Lower lobe of right lung (tissue), 2 donors: ENCODE measurements around the gene GNB5. TPM values are rescaled to one million over a fixed set of nuclear protein-coding genes. Genes with fewer than 3 reads are reported as not detected.

Source experiments
- ATAC-seq, 2 donors: fragments of 200-7000 bp; cut with Tn5 transposase; one replicate each; pipeline ENCODE4 v1.9.1; 2020 to 2022; ENCODE audit warnings: mild to moderate bottlenecking in 2 of 2, moderate library complexity in 2 of 2
- DNase-seq: peaks from one replicate; pipeline ENCODE4 v3.0.0-alpha.2; 2020
- H3K27ac ChIP-seq: fragments of 200-600 bp; one replicate; pipeline ENCODE4 v1.8.0; 2022
- H3K27me3 ChIP-seq: fragments of 200-600 bp; one replicate; pipeline ENCODE4 v1.8.0; 2022; ENCODE audit warnings: low read depth
- H3K36me3 ChIP-seq: fragments of 200-600 bp; one replicate; pipeline ENCODE4 v1.8.0; 2022; ENCODE audit warnings: mild to moderate bottlenecking
- H3K4me1 ChIP-seq: fragments of 200-600 bp; one replicate; pipeline ENCODE4 v1.8.0; 2022
- H3K4me3 ChIP-seq: fragments of 200-600 bp; one replicate; pipeline ENCODE4 v1.8.0; 2022; ENCODE audit warnings: mild to moderate bottlenecking
- H3K9me3 ChIP-seq: fragments of 200-600 bp; one replicate; pipeline ENCODE4 v1.8.0; 2022
- intact Hi-C: fragments of 100-400 bp; cut with DNase I; formaldehyde crosslinking; loops from one replicate; pipeline ENCODE4 v1.11.0; 2022
- total RNA-seq: library from RNA; stranded (reverse); fragmentation: NEBNext Ultra II Directional; extraction: Animal tissue kit (Norgen Biotek cat#: 25700); gene quantifications from one replicate; pipeline ENCODE4 v1.2.1, GENCODE V29; 2021
- TF ChIP-seq, protein P1 (sequence below): fragments of 200-600 bp; IDR thresholded peaks from one replicate; pipeline ENCODE4 v1.8.0; 2022; ENCODE audit warnings: antibody characterized with exemption, mild to moderate bottlenecking
- donor health status: DM: no; HTN: yes; CAD: no; lungs with severe emphysema.

GNB5 gene
- total RNA-seq, 1 donor from 2014 or later: 14.1 TPM

DNA sequence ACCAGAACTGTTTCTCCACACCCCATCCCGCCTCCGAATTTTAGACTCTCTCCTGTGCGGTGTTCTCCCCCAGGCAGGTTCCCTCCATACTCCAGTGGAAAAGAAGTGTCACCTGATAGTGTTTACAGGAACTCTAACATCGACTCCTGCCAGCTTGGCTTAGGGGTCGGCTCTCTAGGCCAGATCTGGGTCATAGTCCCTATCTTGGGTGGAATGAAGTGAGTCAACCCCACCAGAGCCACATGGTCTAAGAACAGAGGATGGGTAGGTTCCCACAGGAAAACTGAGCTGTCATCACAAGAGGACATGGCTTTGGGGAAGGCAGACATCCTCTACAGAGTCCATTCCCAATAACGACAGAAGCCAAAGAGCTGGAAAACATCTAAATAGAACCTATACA lies 84.6 kb downstream of the GNB5 start:
- intact Hi-C loops: no loop called here
- ATAC-seq: no peak
- Histone ChIP-seq H3K36me3 (no peaks in the 10 kb centered on the region), H3K4me3 (no peak overlapping the region), H3K27me3 (peaks cover 14% of the 10 kb centered on the region), H3K27ac (no peak overlapping the region), H3K4me1 (peaks cover 4% of the 10 kb centered on the region), H3K9me3 (no peaks in the 10 kb centered on the region)
- TF ChIP-seq, protein P1, sequence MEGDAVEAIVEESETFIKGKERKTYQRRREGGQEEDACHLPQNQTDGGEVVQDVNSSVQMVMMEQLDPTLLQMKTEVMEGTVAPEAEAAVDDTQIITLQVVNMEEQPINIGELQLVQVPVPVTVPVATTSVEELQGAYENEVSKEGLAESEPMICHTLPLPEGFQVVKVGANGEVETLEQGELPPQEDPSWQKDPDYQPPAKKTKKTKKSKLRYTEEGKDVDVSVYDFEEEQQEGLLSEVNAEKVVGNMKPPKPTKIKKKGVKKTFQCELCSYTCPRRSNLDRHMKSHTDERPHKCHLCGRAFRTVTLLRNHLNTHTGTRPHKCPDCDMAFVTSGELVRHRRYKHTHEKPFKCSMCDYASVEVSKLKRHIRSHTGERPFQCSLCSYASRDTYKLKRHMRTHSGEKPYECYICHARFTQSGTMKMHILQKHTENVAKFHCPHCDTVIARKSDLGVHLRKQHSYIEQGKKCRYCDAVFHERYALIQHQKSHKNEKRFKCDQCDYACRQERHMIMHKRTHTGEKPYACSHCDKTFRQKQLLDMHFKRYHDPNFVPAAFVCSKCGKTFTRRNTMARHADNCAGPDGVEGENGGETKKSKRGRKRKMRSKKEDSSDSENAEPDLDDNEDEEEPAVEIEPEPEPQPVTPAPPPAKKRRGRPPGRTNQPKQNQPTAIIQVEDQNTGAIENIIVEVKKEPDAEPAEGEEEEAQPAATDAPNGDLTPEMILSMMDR: no peak
- no peak for DNase-seq

GRCh38 chr15:52105846-52106245 lies 85.3 kb downstream of the GNB5 start:
- no peaks in the 10 kb centered on the region for H3K36me3 ChIP-seq
- H3K27ac ChIP-seq: no peak overlapping the region
- no peak overlapping the region for H3K4me3 ChIP-seq
- TF ChIP-seq, protein P1: no peak
- intact Hi-C loops: no loop called here
- H3K27me3 ChIP-seq: peaks cover 8% of the 10 kb centered on the region
- no peaks in the 10 kb centered on the region for H3K9me3 ChIP-seq
- H3K4me1 ChIP-seq: peaks cover 3% of the 10 kb centered on the region
- ATAC-seq (no peak), DNase-seq (no peak)

DNA sequence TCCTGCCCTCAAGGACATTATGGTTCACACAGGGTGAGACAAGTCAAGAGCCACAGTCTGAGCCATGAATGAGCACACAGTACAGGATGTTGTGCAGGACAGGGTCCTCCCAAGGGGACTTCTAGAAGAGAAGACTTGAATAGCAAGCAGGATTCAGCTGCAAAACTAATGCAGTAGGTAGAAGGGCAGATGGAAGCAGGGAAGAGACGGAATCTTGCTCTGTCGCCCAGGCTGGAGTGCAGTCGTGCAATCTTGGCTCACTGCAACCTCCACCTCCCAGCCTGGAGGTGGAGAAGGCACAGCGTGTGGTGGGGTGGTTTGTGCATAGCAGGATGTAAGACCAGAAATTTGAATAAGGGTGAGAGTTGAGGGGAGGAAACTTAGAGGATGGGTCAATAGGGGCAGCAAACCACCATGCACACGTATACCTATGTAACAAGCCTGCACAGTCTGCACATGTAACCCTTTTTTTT lies 86.6 kb downstream of the GNB5 start:
- H3K4me1 ChIP-seq: peaks cover 3% of the 10 kb centered on the region
- ATAC-seq (no peak), DNase-seq (no peak)
- no peaks in the 10 kb centered on the region for H3K9me3 ChIP-seq
- H3K27me3 ChIP-seq: no peaks in the 10 kb centered on the region
- H3K36me3 ChIP-seq: no peaks in the 10 kb centered on the region
- intact Hi-C loops: no loop called here
- no peak overlapping the region for H3K27ac ChIP-seq
- no peak overlapping the region for H3K4me3 ChIP-seq
- TF ChIP-seq, protein P1: no peak

DNA sequence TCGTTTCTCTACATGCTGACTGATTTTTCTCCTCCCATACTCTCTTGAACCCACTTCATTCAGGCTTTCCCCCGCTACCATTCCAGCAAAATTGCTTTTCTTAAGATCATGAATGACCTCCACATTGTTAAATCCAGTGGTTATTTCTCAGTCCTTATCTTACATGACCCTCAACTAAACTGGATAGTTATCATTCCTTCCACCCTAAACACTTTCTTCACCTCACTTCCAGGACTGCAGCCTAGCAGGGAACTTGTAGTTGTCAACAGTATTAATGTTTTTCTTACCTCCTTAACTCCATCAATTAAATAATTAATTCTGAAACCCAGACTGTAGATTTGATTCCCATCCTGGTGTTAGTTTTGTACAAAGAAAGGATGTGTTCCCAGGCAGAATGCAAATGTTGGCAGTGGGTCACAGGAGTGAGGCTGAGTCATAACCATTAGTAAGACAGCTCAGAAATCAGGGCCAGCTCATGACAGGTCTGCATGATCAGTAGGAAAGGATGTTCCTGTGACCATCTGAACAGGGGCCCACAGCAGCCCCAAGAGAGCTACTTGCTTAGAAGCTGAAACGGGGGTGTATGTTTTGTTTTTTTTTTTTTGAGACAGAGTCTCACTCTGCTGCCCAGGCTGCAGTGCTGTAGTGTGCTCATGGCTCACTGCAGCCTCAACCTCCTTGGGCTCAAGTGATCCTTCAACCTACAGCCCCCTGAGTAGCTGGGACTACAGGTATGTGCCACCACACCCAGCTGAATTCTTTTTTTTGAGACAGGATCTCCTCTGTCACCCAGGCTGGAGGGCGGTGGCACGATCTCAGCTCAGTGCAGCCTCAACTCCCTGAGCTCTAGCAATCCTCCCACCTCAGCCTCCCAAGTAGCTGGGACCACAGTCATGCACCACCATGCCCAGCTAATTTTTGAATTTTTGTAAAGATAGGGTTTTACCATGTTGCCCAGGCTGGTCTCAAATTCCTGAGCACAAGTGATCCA lies 87.7 kb downstream of the GNB5 start:
- no peak overlapping the region for H3K27ac ChIP-seq
- H3K4me1 ChIP-seq: peaks cover 3% of the 10 kb centered on the region
- TF ChIP-seq, protein P1: no peak
- no peaks in the 10 kb centered on the region for H3K9me3 ChIP-seq
- H3K4me3 ChIP-seq: no peak overlapping the region
- no peaks in the 10 kb centered on the region for H3K27me3 ChIP-seq
- intact Hi-C loops: no loop called here
- DNase-seq: no peak
- H3K36me3 ChIP-seq: no peaks in the 10 kb centered on the region
- ATAC-seq: peak; percentile 47 to 48

DNA sequence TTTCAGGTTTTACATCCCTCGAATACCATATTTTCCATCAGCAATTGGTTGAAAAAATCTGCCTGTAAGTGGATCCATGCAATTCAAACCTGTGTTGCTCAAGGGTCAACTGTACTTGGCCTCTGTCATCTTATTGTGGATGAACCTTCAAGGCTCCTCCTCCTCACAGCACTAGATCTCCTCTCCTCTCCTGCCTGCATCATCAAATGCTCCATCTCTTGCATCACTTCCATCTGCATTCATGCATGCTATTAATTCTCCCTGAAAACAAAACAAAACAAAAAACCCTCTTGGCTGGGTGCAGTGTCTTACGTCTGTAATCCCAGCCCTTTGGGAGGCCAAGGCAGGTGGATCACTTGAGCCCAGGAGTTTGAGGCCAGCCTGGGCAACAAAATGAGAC lies 88.7 kb downstream of the GNB5 start:
- H3K27me3 ChIP-seq: no peaks in the 10 kb centered on the region
- TF ChIP-seq, protein P1: no peak
- H3K4me1 ChIP-seq: peaks cover 3% of the 10 kb centered on the region
- no peak overlapping the region for H3K4me3 ChIP-seq
- H3K9me3 ChIP-seq: no peaks in the 10 kb centered on the region
- DNase-seq (no peak), ATAC-seq (no peak)
- H3K27ac ChIP-seq: no peak overlapping the region
- intact Hi-C loops: no loop called here
- H3K36me3 ChIP-seq: no peaks in the 10 kb centered on the region
